Erythroblast (primary cell): ENCODE measurements around the gene CDC20.

Experiments used
- GATA1 ChIP-seq: IDR thresholded peaks from 2 replicates; pipeline ENCODE4 v1.6.1; 2011; ENCODE audit warnings: low read depth, mild to moderate bottlenecking, control low read depth, low read length, moderate library complexity
- POLR2A ChIP-seq: IDR thresholded peaks from 2 replicates; pipeline ENCODE4 v1.6.1; 2011; ENCODE audit warnings: mild to moderate bottlenecking, low read length

- TF ChIP-seq POLR2A (no peak), GATA1 (no peak)
These were observed 43.5 kb downstream of the CDC20 start for GRCh38 chr1:43402089-43402865.
